Measurements from ENCODE around the gene CD300E.
A peak's percentile ranks its signal among the peaks of the same experiment; 100 is the strongest.
"Not testable (repeated sequence)": the region's sequence is repeated elsewhere in the genome, so short reads cannot be mapped to it uniquely, and the experiment has no call there.

Gene CD300E

GRCh38 chr17:74633326-74633725 is 9.8 kb upstream of the CD300E start:
- no peak for DNase-seq

- no peak for DNase-seq
Measured at GRCh38 chr17:74632617-74633016, 9.1 kb upstream of the CD300E start.

- DNase-seq = no peak
Measured at GRCh38 chr17:74631468-74632450, 8.2 kb upstream of the CD300E start.

DNA sequence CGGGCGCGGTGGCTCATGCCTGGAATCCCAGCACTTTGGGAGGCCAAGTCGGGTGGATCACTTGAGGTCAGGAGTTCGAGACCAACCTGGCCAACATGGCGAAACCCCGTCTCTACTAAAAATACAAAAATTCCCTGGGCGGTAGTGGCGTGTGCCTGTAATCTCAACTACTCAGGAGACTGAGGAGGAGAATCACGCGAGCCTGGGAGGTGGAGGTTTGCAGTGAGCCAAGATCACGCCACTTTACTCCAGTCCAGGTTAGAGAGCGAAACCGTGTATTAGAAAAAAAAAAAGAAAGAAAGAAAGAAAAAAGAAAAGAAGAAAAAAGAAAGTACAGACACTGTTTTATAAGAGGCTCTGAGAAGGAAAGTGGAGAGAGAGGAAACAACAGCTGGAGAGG is 6.7 kb upstream of the CD300E start:
- not testable (repeated sequence) for DNase-seq

DNA sequence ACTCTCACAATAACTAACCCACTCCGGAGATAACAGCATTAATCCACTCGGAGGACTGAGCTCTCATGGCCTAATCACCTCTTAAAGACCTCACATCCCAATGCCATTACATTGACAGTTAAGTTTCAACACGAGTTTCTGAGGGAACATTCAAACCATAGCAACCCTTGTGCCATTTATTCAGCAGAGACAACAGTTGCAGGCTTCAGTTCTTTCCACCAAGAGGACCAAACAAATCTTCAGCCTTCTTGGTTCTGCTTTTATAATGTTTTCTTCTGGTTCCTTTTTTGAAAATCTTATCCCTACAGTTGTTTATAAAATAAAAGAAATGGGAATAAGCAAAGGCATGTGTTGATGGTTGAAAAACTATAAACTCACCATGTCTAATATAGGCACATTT is 2.1 kb upstream of the CD300E start:
- DNase-seq = no peak

GRCh38 chr17:74624131-74624530 is 593 bp upstream of the CD300E start:
- DNase-seq = no peak

DNA sequence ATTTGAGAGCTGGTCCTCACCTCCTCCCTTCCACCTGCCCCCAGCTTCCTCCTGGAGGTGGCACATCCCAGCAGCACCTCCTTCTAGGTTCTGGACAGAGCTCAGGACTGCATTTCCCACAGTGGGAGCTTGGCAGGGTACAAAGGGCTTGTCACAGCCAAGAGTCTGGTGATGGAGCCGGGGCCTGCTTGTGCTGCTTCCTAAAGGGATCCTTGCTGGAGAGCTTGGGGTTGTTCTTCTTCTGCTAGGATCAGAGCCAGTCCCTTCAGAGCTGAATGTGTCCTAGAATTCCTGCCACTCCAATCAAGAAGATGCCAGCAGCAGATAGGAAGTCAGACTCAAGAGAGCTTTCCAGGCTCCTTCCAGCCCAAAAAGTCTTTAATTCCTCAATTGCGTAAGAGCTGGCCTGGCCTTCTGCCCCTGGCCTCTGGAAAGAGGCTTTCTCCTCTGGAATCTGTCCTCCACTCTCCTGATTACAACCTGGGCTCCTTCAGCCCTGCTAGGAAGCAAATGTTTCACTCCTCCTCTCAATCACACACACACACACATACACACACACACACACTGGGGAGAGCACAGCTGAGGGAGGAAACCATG is 4.4 kb downstream of the CD300E start:
- DNase-seq = no peak

DNA sequence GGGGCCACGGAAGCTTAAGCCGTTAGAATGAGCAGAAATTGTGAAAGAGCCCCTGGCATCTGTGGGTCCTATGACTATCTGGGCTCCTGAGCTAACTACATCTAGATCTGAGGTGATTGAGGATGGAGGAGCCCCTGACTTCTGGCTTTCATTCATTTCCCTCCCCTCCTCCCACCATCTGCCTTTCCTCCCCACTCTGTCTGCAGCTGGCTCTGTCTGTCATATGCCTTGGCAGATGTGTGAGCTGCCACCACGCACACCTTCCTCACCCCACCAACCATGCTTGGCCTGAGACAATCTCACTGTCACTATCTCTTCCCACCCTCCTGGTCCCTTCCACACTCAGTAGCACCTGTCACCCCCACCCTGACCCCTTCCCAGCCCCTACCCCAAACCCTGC is 5.1 kb downstream of the CD300E start:
- no peak for DNase-seq

GRCh38 chr17:74616696-74617095 is 6.8 kb downstream of the CD300E start:
- no peak for DNase-seq

DNA sequence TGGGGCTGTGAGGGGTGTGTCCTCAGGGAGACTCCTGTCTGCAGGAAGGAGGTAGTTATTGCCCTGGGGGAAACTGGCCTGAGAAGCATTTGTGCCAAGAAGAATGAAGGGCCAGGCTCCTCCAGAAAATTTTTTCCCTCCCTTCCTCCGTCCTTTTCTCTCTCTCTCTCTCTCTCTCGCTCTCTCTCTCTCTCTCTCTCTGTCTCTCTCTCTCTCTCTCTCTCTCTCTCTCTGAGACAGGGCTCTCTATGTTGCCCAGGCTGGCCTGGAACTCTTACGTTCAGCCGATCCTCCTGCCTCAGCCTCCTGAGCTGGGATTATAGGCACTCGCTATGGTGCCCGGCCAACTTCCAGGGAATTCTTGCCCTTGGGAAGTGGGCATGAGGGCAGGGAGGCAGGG is 11.5 kb downstream of the CD300E start:
- DNase-seq = no peak

DNA sequence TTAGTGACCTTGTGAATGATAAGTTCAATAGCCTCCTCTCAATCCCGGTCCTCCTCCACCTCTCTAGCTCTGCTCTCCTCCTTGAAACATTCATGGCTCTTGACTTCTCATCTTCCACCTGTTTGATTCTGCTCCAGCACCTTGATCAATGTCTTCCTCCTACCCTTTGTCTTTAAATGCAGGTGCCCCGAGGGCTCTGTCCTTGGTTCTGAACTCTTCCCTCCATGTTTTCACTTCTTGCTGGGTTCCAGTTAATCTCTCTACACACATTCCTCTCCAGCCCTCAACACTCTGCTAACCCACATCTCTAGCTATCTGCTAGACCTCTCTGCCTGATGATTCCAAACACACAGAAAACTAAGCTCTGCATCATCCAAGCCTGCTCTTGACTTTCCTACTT is 13.4 kb downstream of the CD300E start:
- no peak for DNase-seq

- DNase-seq = peak; percentile 50
Measured at GRCh38 chr17:74608511-74608910, 15.0 kb downstream of the CD300E start.

DNA sequence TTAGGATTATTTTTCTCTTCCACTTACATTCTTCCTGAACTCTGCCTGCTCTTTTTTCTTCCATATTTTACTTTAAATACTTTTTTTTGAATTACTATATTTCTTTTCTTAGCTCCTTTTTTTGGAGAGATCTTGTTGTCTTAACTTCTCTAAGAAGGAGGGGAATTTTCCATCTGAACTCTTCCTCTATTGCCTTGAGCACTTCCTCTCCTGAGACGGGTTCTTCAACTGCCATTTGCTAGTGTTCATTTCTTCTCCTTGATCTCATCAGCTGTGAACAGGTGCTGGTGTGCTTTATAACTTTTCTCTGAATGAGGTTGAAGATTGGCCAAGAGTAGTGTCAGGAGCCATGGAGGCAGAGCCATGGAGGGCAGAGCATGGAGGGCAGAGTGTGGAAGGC is 16.3 kb downstream of the CD300E start:
- no peak for DNase-seq

GRCh38 chr17:74606050-74606449 is 17.5 kb downstream of the CD300E start:
- DNase-seq = no peak

DNA sequence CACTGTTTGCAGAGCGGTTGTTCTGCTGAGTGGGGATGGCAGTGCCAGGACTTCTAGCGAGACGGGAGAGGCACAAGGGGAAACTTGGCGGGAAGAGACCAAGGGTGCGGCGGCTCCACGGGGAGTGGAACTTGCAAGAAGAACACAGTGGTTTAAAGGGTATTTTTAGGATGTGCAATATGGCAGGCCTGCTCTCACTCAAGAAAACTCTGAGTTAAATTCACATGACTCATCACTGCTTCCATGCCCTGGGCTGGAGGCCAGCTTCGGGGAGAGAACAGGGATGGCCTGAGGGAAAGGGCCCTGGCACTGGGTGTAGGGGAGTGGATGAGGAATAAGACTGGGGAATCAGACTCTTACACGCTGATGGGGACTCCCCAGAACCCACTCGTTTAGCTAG is 18.2 kb downstream of the CD300E start:
- DNase-seq = no peak

DNA sequence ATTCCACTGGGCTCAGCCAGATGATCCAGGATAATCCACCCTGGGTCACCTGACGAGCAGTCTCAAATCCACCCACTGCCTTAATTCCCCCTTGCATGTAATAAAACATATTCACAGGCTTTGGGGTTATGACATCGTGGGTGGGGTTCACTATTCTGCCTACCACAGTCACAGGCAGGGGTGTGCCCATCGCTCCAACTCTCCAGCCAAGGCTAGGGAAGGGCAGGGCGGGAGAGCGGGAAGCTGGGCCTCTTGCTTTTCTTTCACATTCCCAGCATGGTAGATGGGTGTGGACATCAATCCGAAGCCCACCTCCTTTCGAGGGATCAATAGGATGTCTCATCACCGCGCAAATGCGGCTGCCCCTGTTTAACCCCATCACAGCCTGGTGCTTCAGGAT is 18.8 kb downstream of the CD300E start:
- no peak for DNase-seq

- DNase-seq = no peak
Measured at GRCh38 chr17:74604200-74604599, 19.3 kb downstream of the CD300E start.

DNA sequence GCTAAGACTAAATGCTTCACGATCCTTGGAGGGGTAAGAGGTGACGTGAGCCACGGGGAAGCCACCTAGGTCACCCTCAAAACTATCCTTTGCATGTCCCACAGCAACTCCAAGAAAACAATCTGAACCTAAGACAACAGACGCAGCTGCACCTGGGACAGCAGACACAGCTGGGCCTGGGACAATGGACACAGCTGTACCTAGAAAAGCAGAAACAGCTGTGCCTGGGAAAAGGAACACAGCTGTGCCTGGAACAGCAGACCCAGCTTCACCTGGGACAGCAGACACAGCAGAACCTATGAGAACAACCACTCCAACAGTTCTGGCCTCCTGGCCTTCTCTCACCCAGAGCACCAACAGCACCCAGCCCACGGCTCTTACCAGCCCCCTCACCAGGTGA is 19.8 kb downstream of the CD300E start:
- no peak for DNase-seq

- DNase-seq = no peak
Measured at GRCh38 chr17:74603037-74603635, 20.4 kb downstream of the CD300E start.

DNA sequence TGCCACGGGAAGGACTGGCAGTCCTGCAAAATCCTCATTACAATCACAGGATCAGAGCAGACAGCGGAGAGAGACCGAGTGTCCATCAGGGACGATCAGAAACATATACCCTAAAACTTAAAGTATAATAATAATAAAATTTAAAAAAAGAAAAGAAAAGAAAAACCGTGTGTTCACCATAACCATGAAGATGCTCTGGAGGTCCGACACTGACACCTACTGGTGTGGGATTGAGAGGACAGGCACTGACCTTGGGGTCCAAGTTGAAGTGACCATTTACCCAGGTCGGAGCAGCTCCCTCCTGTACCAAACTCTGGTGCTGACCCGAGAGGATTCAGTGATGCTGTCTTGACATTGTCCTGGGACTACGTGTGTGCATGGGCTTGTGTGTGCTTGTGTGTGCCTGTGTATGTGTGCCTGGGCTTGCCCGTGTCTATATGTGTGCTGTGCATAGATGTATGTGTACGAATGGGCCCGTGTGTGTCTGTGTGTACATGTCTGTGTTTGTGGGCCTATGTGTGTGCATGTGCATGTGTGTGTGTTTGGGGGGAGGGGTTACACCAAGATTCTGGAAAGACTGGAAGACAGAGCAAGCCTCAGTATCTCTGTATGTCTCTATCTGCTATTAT is 21.5 kb downstream of the CD300E start:
- DNase-seq = peak; percentile 34

GRCh38 chr17:74599448-74599939 is 24.0 kb downstream of the CD300E start:
- no peak for DNase-seq

- DNase-seq = no peak
Measured at GRCh38 chr17:74599023-74599399, 24.5 kb downstream of the CD300E start.

- no peak for DNase-seq
Measured at GRCh38 chr17:74598346-74599022, 25.1 kb downstream of the CD300E start.
